Right lobe of liver (tissue), 6 donors: ENCODE results near the gene ITPR1. TPM values are rescaled to one million over a fixed set of nuclear protein-coding genes. Genes with fewer than 3 reads are reported as not detected.

Source experiments
- ATAC-seq, 4 donors: fragments of 200-7000 bp; cut with Tn5 transposase; one replicate each; pipeline ENCODE4 v1.9.1; 2020; ENCODE audit warnings: mild to moderate bottlenecking in 4 of 4, moderate library complexity in 4 of 4
- DNase-seq, 3 donors: peaks; one replicate each; pipeline ENCODE4 v3.0.0-alpha.2; 2020
- H3K27ac ChIP-seq, 3 donors: fragments of 200-600 bp; one replicate each; pipeline ENCODE4 v1.8.0; 2022
- H3K27me3 ChIP-seq, 2 donors: fragments of 200-600 bp; one replicate each; pipeline ENCODE4 v1.8.0; 2022
- H3K36me3 ChIP-seq, 4 donors: fragments of 200-600 bp; sonication (generic) in 1 of 4; one replicate each; pipeline versions ENCODE4 v1.5.1 to v1.8.0; 2017 to 2022; ENCODE audit warnings: control low read depth in 1 of 4
- H3K4me1 ChIP-seq, 4 donors: fragments of 200-600 bp; sonication (generic) in 1 of 4; one replicate each; pipeline versions ENCODE4 v1.5.1 to v1.8.0; 2017 to 2022; ENCODE audit warnings: control low read depth in 1 of 4
- H3K4me3 ChIP-seq, 3 donors: fragments of 200-600 bp; one replicate each; pipeline ENCODE4 v1.8.0; 2022
- H3K9me3 ChIP-seq, 4 donors: fragments of 200-600 bp; sonication (generic) in 1 of 4; one replicate each; pipeline versions ENCODE4 v1.5.1 to v1.8.0; 2017 to 2022; ENCODE audit warnings: control low read depth in 1 of 4
- POLR2A ChIP-seq: fragments of 450-650 bp; IDR thresholded peaks from one replicate; pipeline ENCODE4 v1.6.1; 2017; ENCODE audit warnings: antibody characterized with exemption, mild to moderate bottlenecking
- WGBS: methylation state at CpG from one replicate; pipeline ENCODE4 v1.1.6; 2018; ENCODE audit warnings: low coverage, low lambda C conversion rate; ENCODE audit not compliant: insufficient coverage; ENCODE audit errors: missing lambda C conversion rate; 5-methylcytosine and 5-hydroxymethylcytosine counted together
- intact Hi-C, 2 donors: fragments of 100-400 bp; cut with DNase I; formaldehyde crosslinking; loops; one replicate each; pipeline versions ENCODE4 v1.11.2 to v1.14.1; 2022
- total RNA-seq, 6 experiments: library from RNA; depleted of rRNA in 2 of 6; stranded (reverse); fragments of >200 nt in 2 of 6; fragmentation: NEBNext Ultra II Directional in 3 of 6; extraction: Animal tissue kit (Norgen Biotek cat#: 25700) in 3 of 6; gene quantifications; one replicate each; pipeline versions ENCODE4 v1.1.0 to v1.2.4, GENCODE V29; 2016 to 2023
- TF ChIP-seq, protein P1 (sequence below), 4 donors: fragments of 200-600 bp in 3 of 4; fragments of 450-650 bp in 1 of 4; IDR thresholded peaks; one replicate each; pipeline versions ENCODE4 v1.5.1 to v1.8.0; 2016 to 2022; ENCODE audit warnings: antibody characterized with exemption in 4 of 4, mild to moderate bottlenecking in 2 of 4
- donor health status: DM: no; HTN: yes; CAD: no.
- donor health status: DM: no; HTN: no; CAD: no.
- donor health status: DM: no; HTN: no; CAD: no.
- donor health status: DM: no; HTN: yes; CAD: no.
- donor health status: DM: no; HTN: yes; CAD: no.

ITPR1 gene
- total RNA-seq, 6 experiments from 2014 or later = 6.5 to 16.2 (median 11.5) TPM

DNA sequence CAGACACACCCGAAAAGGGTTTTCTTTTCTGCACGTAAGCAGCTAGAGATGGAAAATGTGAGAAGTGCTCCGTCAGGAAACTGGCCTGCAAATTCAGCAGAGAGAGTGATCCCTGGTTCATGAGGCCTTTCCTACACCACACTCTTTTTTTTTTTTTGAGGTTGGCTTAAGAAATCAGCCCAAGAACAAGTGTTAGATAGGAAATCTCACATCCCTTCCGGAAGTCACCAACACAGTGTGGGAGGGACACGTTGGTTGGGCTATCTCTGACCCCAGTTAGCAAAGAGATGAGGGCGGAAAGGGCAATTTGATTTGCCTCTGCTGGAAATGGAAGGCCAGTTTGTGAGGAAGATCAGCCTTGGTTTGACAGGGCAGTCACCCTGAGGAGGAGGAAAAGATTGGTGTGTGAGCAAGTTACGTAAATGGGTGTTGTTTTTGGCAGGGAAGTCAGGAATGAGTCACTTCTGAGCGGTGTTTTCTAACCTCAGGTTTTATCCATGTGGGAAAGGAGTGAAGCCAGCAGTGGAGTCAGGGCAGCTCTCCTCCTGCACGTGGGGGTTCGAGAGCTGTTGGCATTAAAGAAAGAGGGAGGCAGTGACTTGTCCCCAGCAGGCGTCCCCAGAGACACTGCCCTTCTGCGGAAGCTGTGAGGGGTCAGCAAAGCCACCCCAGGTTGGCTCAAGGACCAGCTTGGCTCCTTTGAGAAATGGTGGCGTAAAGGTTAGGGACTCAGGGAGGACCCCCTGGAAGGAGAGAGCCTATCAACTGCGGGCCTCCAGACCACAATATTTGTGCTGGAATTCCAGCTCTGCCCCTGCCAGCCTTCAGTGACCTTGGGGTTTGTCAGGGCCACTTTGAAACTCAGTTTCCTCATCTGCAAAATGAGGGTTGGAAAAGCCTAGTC, 248.5 kb downstream of the ITPR1 start:
- H3K27me3 ChIP-seq = no peaks in the 10 kb centered on the region
- intact Hi-C loops = no loop called here
- H3K9me3 ChIP-seq = no peaks in the 10 kb centered on the region
- ATAC-seq (peak; percentile 79 to 94 (median 86)), DNase-seq (peak; percentile 58 to 84 (median 72))
- TF ChIP-seq POLR2A = peak; percentile 60
- TF ChIP-seq, protein P1, sequence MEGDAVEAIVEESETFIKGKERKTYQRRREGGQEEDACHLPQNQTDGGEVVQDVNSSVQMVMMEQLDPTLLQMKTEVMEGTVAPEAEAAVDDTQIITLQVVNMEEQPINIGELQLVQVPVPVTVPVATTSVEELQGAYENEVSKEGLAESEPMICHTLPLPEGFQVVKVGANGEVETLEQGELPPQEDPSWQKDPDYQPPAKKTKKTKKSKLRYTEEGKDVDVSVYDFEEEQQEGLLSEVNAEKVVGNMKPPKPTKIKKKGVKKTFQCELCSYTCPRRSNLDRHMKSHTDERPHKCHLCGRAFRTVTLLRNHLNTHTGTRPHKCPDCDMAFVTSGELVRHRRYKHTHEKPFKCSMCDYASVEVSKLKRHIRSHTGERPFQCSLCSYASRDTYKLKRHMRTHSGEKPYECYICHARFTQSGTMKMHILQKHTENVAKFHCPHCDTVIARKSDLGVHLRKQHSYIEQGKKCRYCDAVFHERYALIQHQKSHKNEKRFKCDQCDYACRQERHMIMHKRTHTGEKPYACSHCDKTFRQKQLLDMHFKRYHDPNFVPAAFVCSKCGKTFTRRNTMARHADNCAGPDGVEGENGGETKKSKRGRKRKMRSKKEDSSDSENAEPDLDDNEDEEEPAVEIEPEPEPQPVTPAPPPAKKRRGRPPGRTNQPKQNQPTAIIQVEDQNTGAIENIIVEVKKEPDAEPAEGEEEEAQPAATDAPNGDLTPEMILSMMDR (IDR thresholded peaks at IDR 0.05) = no peak
- no peak overlapping the region for H3K4me3 ChIP-seq
- H3K27ac ChIP-seq = peak overlapping the region; percentile 86 to 96 (median 92)
- H3K4me1 ChIP-seq = peaks cover 2 to 26% (median 11%) of the 10 kb centered on the region in 4 donors
- 11% methylated on average over 11 of the region's 14 CpGs for WGBS
- H3K36me3 ChIP-seq = no peaks in the 10 kb centered on the region

DNA sequence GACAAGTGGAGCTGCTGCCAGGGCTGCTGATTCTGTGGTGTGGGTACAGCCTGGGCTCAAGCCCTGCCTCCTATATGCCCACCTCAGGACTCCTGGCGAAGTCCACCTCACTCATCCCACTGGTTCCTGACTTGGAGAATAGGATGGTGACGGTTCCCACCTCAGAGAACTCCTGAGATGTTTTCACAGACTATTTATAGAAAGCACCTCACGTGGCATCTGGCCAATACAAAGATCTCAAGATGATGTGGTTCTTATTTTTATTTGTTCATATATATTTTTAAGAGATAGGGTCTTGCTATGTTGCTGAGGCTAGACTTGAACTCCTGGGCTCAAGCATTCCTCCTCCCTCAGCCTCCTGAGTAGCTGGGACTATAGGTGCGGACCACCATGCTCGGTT, 249.2 kb downstream of the ITPR1 start:
- H3K4me1 ChIP-seq = peaks cover 2 to 26% (median 11%) of the 10 kb centered on the region in 4 donors
- no peak for DNase-seq
- no peaks in the 10 kb centered on the region for H3K36me3 ChIP-seq
- intact Hi-C loops = no loop called here
- no peaks in the 10 kb centered on the region for H3K27me3 ChIP-seq
- H3K9me3 ChIP-seq = no peaks in the 10 kb centered on the region
- H3K4me3 ChIP-seq = no peak overlapping the region
- 94% methylated on average over 4 of the region's 5 CpGs for WGBS
- peak overlapping the region; percentile 86 to 96 (median 92) for H3K27ac ChIP-seq
- no peak for ATAC-seq
- TF ChIP-seq, protein P1 (IDR thresholded peaks at IDR 0.05) = no peak
- no peak for TF ChIP-seq POLR2A

DNA sequence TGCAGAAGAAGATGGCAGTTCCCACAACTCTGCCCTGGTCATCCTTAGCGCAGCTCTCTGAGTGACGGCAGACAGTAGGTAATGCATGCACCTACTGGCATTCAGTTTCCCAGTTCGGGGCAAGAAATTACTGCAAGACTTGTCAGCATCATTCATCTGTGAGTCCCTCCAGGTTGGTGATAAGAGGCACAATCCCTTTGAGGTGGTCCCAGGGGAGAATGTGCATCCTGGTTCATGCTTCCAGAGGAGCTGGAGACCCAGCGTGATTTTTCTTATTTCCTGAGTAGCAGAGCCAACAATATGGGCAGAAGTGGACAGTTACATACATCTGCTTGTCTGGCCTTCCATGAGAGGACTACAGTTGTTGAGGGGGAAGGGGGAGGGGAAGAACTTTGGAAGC, 250.2 kb downstream of the ITPR1 start:
- TF ChIP-seq, protein P1 (IDR thresholded peaks at IDR 0.05) = no peak
- TF ChIP-seq POLR2A = no peak
- no peak overlapping the region for H3K27ac ChIP-seq
- intact Hi-C loops = no loop called here
- no peak overlapping the region for H3K4me3 ChIP-seq
- 90% methylated on average over 3 of the region's 4 CpGs for WGBS
- DNase-seq = no peak
- no peaks in the 10 kb centered on the region for H3K9me3 ChIP-seq
- ATAC-seq = no peak
- H3K4me1 ChIP-seq = peaks cover 2 to 30% (median 14%) of the 10 kb centered on the region in 4 donors
- H3K27me3 ChIP-seq = no peaks in the 10 kb centered on the region
- H3K36me3 ChIP-seq = no peaks in the 10 kb centered on the region

DNA sequence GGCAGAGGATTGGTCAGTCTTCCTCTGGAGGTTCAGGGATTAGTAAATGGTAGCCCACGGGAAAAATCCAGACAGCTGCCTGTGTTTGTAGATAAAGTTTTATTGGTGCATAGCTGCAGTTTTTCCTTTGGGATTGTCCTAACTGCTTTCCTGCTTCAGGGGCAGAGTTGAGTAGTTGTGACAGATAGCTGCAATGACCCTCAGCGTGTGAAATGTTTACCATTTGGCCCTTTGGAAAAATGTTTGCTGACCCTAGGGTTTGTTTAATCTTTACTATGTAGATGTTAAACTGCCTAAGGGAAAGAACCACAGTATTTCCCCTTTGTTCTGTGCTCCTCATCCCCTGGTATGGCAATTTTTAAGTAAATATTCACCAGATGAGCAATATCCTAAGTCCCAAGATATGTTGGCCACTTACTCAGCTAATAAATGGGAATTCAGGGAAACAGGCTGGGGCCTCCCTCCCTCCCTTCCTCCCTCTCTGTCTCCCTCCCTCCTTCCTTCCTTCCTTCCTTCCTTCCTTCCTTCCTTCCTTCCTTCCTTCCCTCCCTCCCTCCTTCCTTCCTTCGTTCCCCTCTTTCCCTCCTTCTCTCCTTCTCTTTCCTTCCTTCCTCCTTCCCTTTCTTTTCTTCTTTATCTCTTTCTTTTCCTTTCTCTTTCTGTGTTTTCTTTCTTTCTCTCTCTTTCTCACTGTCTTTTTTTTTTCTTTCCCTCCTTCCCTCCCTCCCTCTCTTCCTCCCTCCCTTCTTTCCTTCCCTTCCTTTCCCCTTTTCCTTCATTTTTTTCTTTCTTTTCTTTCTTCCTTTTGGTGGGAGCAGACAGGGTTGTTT, 251.5 kb downstream of the ITPR1 start:
- TF ChIP-seq, protein P1 (IDR thresholded peaks at IDR 0.05) = no peak
- no peak overlapping the region for H3K4me3 ChIP-seq
- no peaks in the 10 kb centered on the region for H3K27me3 ChIP-seq
- intact Hi-C loops = no loop called here
- peak overlapping the region in 1 of 3 donors; percentile 10 for H3K27ac ChIP-seq
- no peak for ATAC-seq
- no peaks in the 10 kb centered on the region for H3K9me3 ChIP-seq
- peaks cover 2 to 42% (median 19%) of the 10 kb centered on the region in 4 donors for H3K4me1 ChIP-seq
- DNase-seq = no peak
- WGBS = 44% methylated on average over 3 of the region's 3 CpGs
- no peaks in the 10 kb centered on the region for H3K36me3 ChIP-seq
